ENCODE data around the gene MANEAL. TPM values are rescaled to one million over a fixed set of nuclear protein-coding genes. Genes with fewer than 3 reads are reported as not detected.
A peak's percentile ranks its signal among the peaks of the same experiment; 100 is the strongest.

MANEAL gene
- total RNA-seq, 1 donor from 2014 or later, result 4.0 TPM

- Mint-ChIP-seq H3K9me3 (ENCODE audit: low read depth) (no peaks in the 10 kb centered on the region), H3K4me1 (ENCODE audit: low read depth) (peaks cover 32% of the 10 kb centered on the region), H3K27ac (ENCODE audit: unreplicated experiment) (peak within 1 kb of the TSS; percentile 98), H3K36me3 (ENCODE audit: low read depth) (peaks cover 19% of the 10 kb centered on the region), H3K27me3 (ENCODE audit: low read depth) (no peaks in the 10 kb centered on the region), H3K4me3 (ENCODE audit: unreplicated experiment) (peak within 1 kb of the TSS; percentile 84)
- no peak for TF ChIP-seq CTCF (IDR thresholded peaks at IDR 0.05)
- DNase-seq (ENCODE audit: low spot score), result peak; percentile 99
Observed at GRCh38 chr1:37807555-37808368, 14.1 kb downstream of the MANEAL start, which contains the start of the genes C1orf122 and YRDC. Gene C1orf122 (plus strand): TSS chr1:37807790. CDS start chr1:37808405, 615 bp downstream. Gene YRDC (minus strand): TSS chr1:37808208. CDS start chr1:37808180, 28 bp downstream.

GRCh38 chr1:37808369-37809319, 15.0 kb downstream of the MANEAL start:
- no peaks in the 10 kb centered on the region for H3K9me3 Mint-ChIP-seq (ENCODE audit: low read depth)
- peak; percentile 95 for DNase-seq (ENCODE audit: low spot score)

GRCh38 chr1:37809942-37810341, 16.3 kb downstream of the MANEAL start:
- Mint-ChIP-seq H3K36me3 (ENCODE audit: low read depth) (peaks cover 11% of the 10 kb centered on the region), H3K27ac (ENCODE audit: unreplicated experiment) (peak overlapping the region; percentile 64), H3K4me3 (ENCODE audit: unreplicated experiment) (no peak overlapping the region), H3K9me3 (ENCODE audit: low read depth) (no peaks in the 10 kb centered on the region), H3K27me3 (ENCODE audit: low read depth) (no peaks in the 10 kb centered on the region), H3K4me1 (ENCODE audit: low read depth) (peaks cover 32% of the 10 kb centered on the region)
- no peak for DNase-seq (ENCODE audit: low spot score)
- no peak for TF ChIP-seq CTCF (IDR thresholded peaks at IDR 0.05)

More at GRCh38 chr1:37808369-37809319, 15.0 kb downstream of the MANEAL start:
- peak; percentile 46 for TF ChIP-seq CTCF (IDR thresholded peaks at IDR 0.05)
- Mint-ChIP-seq H3K27me3 (ENCODE audit: low read depth) (no peaks in the 10 kb centered on the region), H3K27ac (ENCODE audit: unreplicated experiment) (peak overlapping the region; percentile 98), H3K4me1 (ENCODE audit: low read depth) (peaks cover 32% of the 10 kb centered on the region), H3K4me3 (ENCODE audit: unreplicated experiment) (peak overlapping the region; percentile 84), H3K36me3 (ENCODE audit: low read depth) (peaks cover 13% of the 10 kb centered on the region)

DNA sequence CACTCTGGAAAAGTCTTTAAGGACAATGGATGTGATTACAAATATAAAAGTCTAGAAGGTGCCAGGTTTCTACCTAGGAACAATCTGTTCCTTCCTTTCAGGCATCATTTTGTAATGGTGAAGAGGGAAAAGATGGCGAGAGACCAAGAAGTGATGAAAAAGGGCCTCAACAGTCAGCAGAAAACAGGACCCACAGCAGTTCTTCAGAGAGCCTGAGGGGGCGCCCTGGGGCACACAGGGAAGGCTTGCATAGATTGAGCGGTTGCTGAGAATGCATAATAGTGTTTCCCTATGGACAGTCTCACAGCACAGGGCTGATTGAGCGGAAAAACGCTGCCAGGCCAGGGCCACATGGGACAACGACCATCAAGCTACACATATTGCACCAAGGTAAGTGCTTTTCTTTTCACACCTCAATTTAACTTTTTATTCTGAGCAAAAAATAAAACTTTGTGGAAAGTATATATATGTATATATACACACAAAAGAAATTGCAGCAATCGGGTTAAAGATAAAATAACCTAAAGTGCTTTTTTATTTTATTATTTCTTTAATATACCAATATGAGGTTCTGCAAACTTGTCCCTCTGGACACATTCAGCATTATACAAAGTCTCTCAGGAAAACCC, 17.5 kb downstream of the MANEAL start:
- H3K4me1 Mint-ChIP-seq (ENCODE audit: low read depth), result peaks cover 32% of the 10 kb centered on the region
- H3K9me3 Mint-ChIP-seq (ENCODE audit: low read depth), result no peaks in the 10 kb centered on the region
- no peak overlapping the region for H3K4me3 Mint-ChIP-seq (ENCODE audit: unreplicated experiment)
- TF ChIP-seq CTCF (IDR thresholded peaks at IDR 0.05), result peak; percentile 85
- no peaks in the 10 kb centered on the region for H3K27me3 Mint-ChIP-seq (ENCODE audit: low read depth)
- H3K36me3 Mint-ChIP-seq (ENCODE audit: low read depth), result peaks cover 10% of the 10 kb centered on the region
- peak overlapping the region; percentile 64 for H3K27ac Mint-ChIP-seq (ENCODE audit: unreplicated experiment)
- DNase-seq (ENCODE audit: low spot score), result no peak
